GM18517 (cell line): ENCODE measurements around the gene SUSD3.

Experiments used
- ATAC-seq: cut with Tn5 transposase; IDR thresholded peaks from one replicate; pipeline ENCODE4 v1.9.1; 2021; ENCODE audit warnings: mild to moderate bottlenecking, moderate library complexity; ENCODE audit not compliant: unreplicated experiment

SUSD3 gene

GRCh38 chr9:93051680-93052089 is 6.8 kb upstream of the SUSD3 start:
- ATAC-seq, result no peak

GRCh38 chr9:93052791-93053540 is 5.5 kb upstream of the SUSD3 start:
- ATAC-seq, result no peak

- ATAC-seq, result no peak
Measured at GRCh38 chr9:93053781-93054331, 4.6 kb upstream of the SUSD3 start.

GRCh38 chr9:93054758-93055704 is 3.5 kb upstream of the SUSD3 start:
- no peak for ATAC-seq

GRCh38 chr9:93057042-93057702 is 1.3 kb upstream of the SUSD3 start:
- no peak for ATAC-seq

- ATAC-seq, result peak; percentile 11
Measured at GRCh38 chr9:93057703-93058354, 672 bp upstream of the SUSD3 start.

GRCh38 chr9:93059011-93059714 is 662 bp downstream of the SUSD3 start:
- peak; percentile 5 for ATAC-seq

- ATAC-seq, result no peak
Measured at GRCh38 chr9:93059715-93060578, 1.4 kb downstream of the SUSD3 start.

GRCh38 chr9:93060746-93061259 is 2.3 kb downstream of the SUSD3 start:
- ATAC-seq, result no peak

- ATAC-seq, result no peak
Measured at GRCh38 chr9:93061260-93061751, 2.8 kb downstream of the SUSD3 start.

GRCh38 chr9:93061791-93062763 is 3.6 kb downstream of the SUSD3 start:
- peak; percentile 37 for ATAC-seq

GRCh38 chr9:93064392-93065134 is 6.1 kb downstream of the SUSD3 start:
- ATAC-seq, result peak; percentile 89

- no peak for ATAC-seq
Measured at GRCh38 chr9:93065135-93065720, 6.7 kb downstream of the SUSD3 start.

- no peak for ATAC-seq
Measured at GRCh38 chr9:93066978-93067603, 8.6 kb downstream of the SUSD3 start.

GRCh38 chr9:93068956-93069355 is 10.5 kb downstream of the SUSD3 start:
- ATAC-seq, result no peak

GRCh38 chr9:93071464-93071863 is 13.0 kb downstream of the SUSD3 start:
- no peak for ATAC-seq
